Gastrocnemius medialis (tissue), 4 donors: ENCODE results near the gene CEACAM19.

ENCODE experiments used
- CTCF ChIP-seq, 5 experiments: fragments of 450-650 bp in 3 of 5; fragments of 200-600 bp in 2 of 5; sonication (generic) in 2 of 5; IDR thresholded peaks in 4 of 5; conservative IDR thresholded peaks in 1 of 5; 1 replicate in 4 of 5; 2 replicates in 1 of 5; pipeline ENCODE4 v1.5.1; 2016 to 2019; ENCODE audit warnings: antibody characterized with exemption in 5 of 5, mild to moderate bottlenecking in 3 of 5, moderate library complexity in 3 of 5
- POLR2A ChIP-seq, 2 donors: fragments of 450-650 bp; IDR thresholded peaks; one replicate each; pipeline ENCODE4 v1.6.1; 2017; ENCODE audit warnings: antibody characterized with exemption in 2 of 2, mild to moderate bottlenecking in 2 of 2, moderate library complexity in 2 of 2

DNA sequence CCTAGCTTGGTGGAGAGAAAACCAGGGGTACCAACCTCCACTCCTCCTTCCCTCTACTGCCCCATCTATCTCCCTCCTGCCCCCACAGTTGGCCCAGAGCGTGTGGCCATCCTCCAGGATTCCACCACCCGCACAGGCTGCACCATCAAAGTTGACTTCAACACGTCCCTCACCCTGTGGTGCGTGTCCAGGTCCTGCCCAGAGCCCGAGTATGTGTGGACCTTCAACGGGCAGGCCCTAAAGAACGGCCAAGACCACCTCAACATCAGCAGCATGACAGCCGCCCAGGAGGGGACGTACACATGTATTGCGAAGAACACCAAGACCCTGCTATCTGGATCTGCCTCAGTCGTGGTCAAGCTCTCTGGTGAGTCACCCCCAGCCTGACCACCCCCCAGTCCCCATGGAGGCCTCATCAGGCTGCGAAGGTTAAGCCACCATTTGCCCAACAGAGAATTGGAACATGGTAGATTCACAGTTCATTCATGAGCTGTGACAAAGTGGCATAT lies 34.3 kb downstream of the CEACAM19 start:
- TF ChIP-seq CTCF (IDR thresholded peaks at IDR 0.05 in 4 of 5, conservative IDR thresholded peaks at IDR 0.05 in 1 of 5) (no peak), POLR2A (IDR thresholded peaks at IDR 0.05) (no peak)
